Astrocyte (in vitro differentiated cells and primary cell): Measurements from ENCODE around the gene CEP250. TPM values are rescaled to one million over a fixed set of nuclear protein-coding genes. Genes with fewer than 3 reads are reported as not detected.

Experiments
- DNase-seq: peaks from one replicate; pipeline ENCODE4 v3.0.0-alpha.2; 2010; ENCODE audit warnings: low read depth
- FAIRE-seq: peaks from 2 replicates; lab custom pipeline; 2011; peaks lifted over from hg19 to GRCh38; lab: Jason Lieb, UNC
- H2AFZ ChIP-seq: 2 replicates; pipeline ENCODE4 v1.6.0; 2012; ENCODE audit warnings: low read depth, low read length, inconsistent platforms
- H3K27ac ChIP-seq: 2 replicates; pipeline ENCODE4 v1.5.1; 2011; ENCODE audit warnings: low read depth, low read length, inconsistent platforms
- H3K27me3 ChIP-seq: 2 replicates; pipeline ENCODE4 v1.6.0; 2011; ENCODE audit warnings: low read length, inconsistent platforms; ENCODE audit not compliant: insufficient read depth
- H3K36me3 ChIP-seq: 2 replicates; pipeline ENCODE4 v1.5.1; 2011; ENCODE audit warnings: low read length, inconsistent platforms; ENCODE audit not compliant: insufficient read depth
- H3K4me1 ChIP-seq: 2 replicates; pipeline ENCODE4 v1.5.1; 2011; ENCODE audit warnings: low read length, inconsistent platforms; ENCODE audit not compliant: insufficient read depth
- H3K4me2 ChIP-seq: 2 replicates; pipeline ENCODE4 v1.6.0; 2012; ENCODE audit warnings: low read length, inconsistent platforms
- H3K4me3 ChIP-seq: 2 replicates; pipeline ENCODE4 v1.5.1; 2011; ENCODE audit warnings: low read depth, mild to moderate bottlenecking, low read length, inconsistent platforms; ENCODE audit not compliant: insufficient read depth
- H3K79me2 ChIP-seq: 2 replicates; pipeline ENCODE4 v1.6.0; 2012; ENCODE audit warnings: mild to moderate bottlenecking, low read length, inconsistent platforms; ENCODE audit not compliant: insufficient read depth
- H3K9ac ChIP-seq: 2 replicates; pipeline ENCODE4 v1.6.0; 2012; ENCODE audit warnings: mild to moderate bottlenecking, low read length, inconsistent platforms
- H3K9me3 ChIP-seq: 2 replicates; pipeline ENCODE4 v1.5.1; 2012; ENCODE audit warnings: low read depth, mild to moderate bottlenecking, low read length, inconsistent platforms; ENCODE audit not compliant: insufficient read depth
- H4K20me1 ChIP-seq: 2 replicates; pipeline ENCODE4 v1.6.0; 2012; ENCODE audit warnings: low read length, inconsistent platforms; ENCODE audit not compliant: insufficient read depth
- H3K27ac Mint-ChIP-seq: one replicate; pipeline ENCODE4 v1.8.0; 2021; ENCODE audit warnings: mild to moderate bottlenecking, mixed read lengths; ENCODE audit not compliant: unreplicated experiment
- H3K27me3 Mint-ChIP-seq: one replicate; pipeline ENCODE4 v1.8.0; 2021; ENCODE audit warnings: low read depth, mixed read lengths; ENCODE audit not compliant: unreplicated experiment
- H3K36me3 Mint-ChIP-seq: one replicate; pipeline ENCODE4 v1.8.0; 2021; ENCODE audit warnings: low read depth, mixed read lengths; ENCODE audit not compliant: unreplicated experiment
- H3K4me1 Mint-ChIP-seq: one replicate; pipeline ENCODE4 v1.8.0; 2021; ENCODE audit warnings: low read depth, mixed read lengths; ENCODE audit not compliant: unreplicated experiment
- H3K4me3 Mint-ChIP-seq: one replicate; pipeline ENCODE4 v1.8.0; 2021; ENCODE audit warnings: mild to moderate bottlenecking, moderate library complexity, mixed read lengths; ENCODE audit not compliant: unreplicated experiment
- H3K9me3 Mint-ChIP-seq: one replicate; pipeline ENCODE4 v1.8.0; 2021; ENCODE audit warnings: mild to moderate bottlenecking, mixed read lengths; ENCODE audit not compliant: unreplicated experiment
- CTCF ChIP-seq: IDR thresholded peaks from 2 replicates; pipeline ENCODE4 v1.5.1; 2011; ENCODE audit warnings: low read depth, mild to moderate bottlenecking, inconsistent platforms, low read length, moderate library complexity; ENCODE audit not compliant: insufficient read depth
- EZH2 ChIP-seq: IDR thresholded peaks from 2 replicates; pipeline ENCODE4 v1.6.1; 2012; ENCODE audit warnings: mild to moderate bottlenecking, low read length, inconsistent platforms; ENCODE audit not compliant: insufficient read depth
- total RNA-seq: library from RNA; stranded (reverse); gene quantifications from 2 replicates; pipeline ENCODE4 v1.2.1, GENCODE V29; 2021

Gene CEP250
- total RNA-seq, 1 donor from 2014 or later = 107 TPM

- H3K27ac Mint-ChIP-seq = no peak overlapping the region
These were observed 23.6 kb upstream of the CEP250 start for GRCh38 chr20:35431621-35432429.

GRCh38 chr20:35432430-35432735 lies 23.0 kb upstream of the CEP250 start:
- Histone ChIP-seq H3K4me2 (no peak overlapping the region), H3K4me1 (peaks cover 19% of the 10 kb centered on the region), H4K20me1 (peaks cover 5% of the 10 kb centered on the region), H3K27ac (no peak overlapping the region), H3K4me3 (no peak overlapping the region), H2AFZ (no peak overlapping the region), H3K36me3 (no peaks in the 10 kb centered on the region), H3K27me3 (no peaks in the 10 kb centered on the region), H3K9me3 (no peaks in the 10 kb centered on the region), H3K9ac (no peak overlapping the region), H3K79me2 (peaks cover 38% of the 10 kb centered on the region)
- Mint-ChIP-seq H3K36me3 (peaks cover 2% of the 10 kb centered on the region), H3K4me3 (no peak overlapping the region), H3K27me3 (no peaks in the 10 kb centered on the region), H3K9me3 (peaks cover 5% of the 10 kb centered on the region), H3K27ac (no peak overlapping the region), H3K4me1 (peaks cover 10% of the 10 kb centered on the region)
- TF ChIP-seq EZH2 (no peak), CTCF (no peak)
- no peak for FAIRE-seq
- DNase-seq = no peak

More at GRCh38 chr20:35431621-35432429, 23.6 kb upstream of the CEP250 start:
- no peak overlapping the region for H3K9ac ChIP-seq
- FAIRE-seq (no peak), DNase-seq (no peak)
- H3K79me2 ChIP-seq = peaks cover 32% of the 10 kb centered on the region
- no peak overlapping the region for H3K4me2 ChIP-seq
- peaks cover 2% of the 10 kb centered on the region for H3K36me3 Mint-ChIP-seq
- H3K27ac ChIP-seq = no peak overlapping the region
- H3K4me1 Mint-ChIP-seq = peaks cover 8% of the 10 kb centered on the region
- no peaks in the 10 kb centered on the region for H3K36me3 ChIP-seq
- no peak overlapping the region for H3K4me3 ChIP-seq
- peaks cover 5% of the 10 kb centered on the region for H3K9me3 Mint-ChIP-seq
- no peaks in the 10 kb centered on the region for H3K9me3 ChIP-seq
- TF ChIP-seq EZH2 (no peak), CTCF (no peak)
- H3K4me1 ChIP-seq = peaks cover 14% of the 10 kb centered on the region
- H4K20me1 ChIP-seq = peaks cover 5% of the 10 kb centered on the region
- H3K4me3 Mint-ChIP-seq = no peak overlapping the region
- no peaks in the 10 kb centered on the region for H3K27me3 Mint-ChIP-seq
- no peak overlapping the region for H2AFZ ChIP-seq
- H3K27me3 ChIP-seq = no peaks in the 10 kb centered on the region

GRCh38 chr20:35433337-35433736 lies 22.1 kb upstream of the CEP250 start:
- no peak for TF ChIP-seq EZH2
- TF ChIP-seq CTCF = no peak
- no peak overlapping the region for H3K4me3 ChIP-seq
- peaks cover 16% of the 10 kb centered on the region for H3K4me1 Mint-ChIP-seq
- no peak overlapping the region for H2AFZ ChIP-seq
- H3K4me2 ChIP-seq = no peak overlapping the region
- H4K20me1 ChIP-seq = peaks cover 5% of the 10 kb centered on the region
- H3K27ac ChIP-seq = no peak overlapping the region
- H3K9me3 Mint-ChIP-seq = peaks cover 5% of the 10 kb centered on the region
- H3K27me3 ChIP-seq = no peaks in the 10 kb centered on the region
- no peaks in the 10 kb centered on the region for H3K27me3 Mint-ChIP-seq
- H3K36me3 ChIP-seq = no peaks in the 10 kb centered on the region
- peaks cover 2% of the 10 kb centered on the region for H3K36me3 Mint-ChIP-seq
- H3K9ac ChIP-seq = no peak overlapping the region
- no peak overlapping the region for H3K4me3 Mint-ChIP-seq
- H3K4me1 ChIP-seq = peaks cover 29% of the 10 kb centered on the region
- FAIRE-seq (no peak), DNase-seq (no peak)
- H3K79me2 ChIP-seq = peaks cover 43% of the 10 kb centered on the region
- H3K9me3 ChIP-seq = no peaks in the 10 kb centered on the region
- H3K27ac Mint-ChIP-seq = no peak overlapping the region
